K562 (cell line): ENCODE results near the gene APCDD1L. TPM values are rescaled to one million over a fixed set of nuclear protein-coding genes. Genes with fewer than 3 reads are reported as not detected.

ENCODE experiments used
- BCOR ChIP-seq: fragments of 450-650 bp; IDR thresholded peaks from 2 replicates; pipeline ENCODE4 v1.6.1; 2016
- CBX3 ChIP-seq, 2 experiments: IDR thresholded peaks; 1 replicate in 1 of 2; 2 replicates in 1 of 2; pipeline ENCODE4 v1.6.1; 2012; ENCODE audit warnings: inconsistent platforms in 2 of 2, low read length in 2 of 2, borderline replicate concordance in 1 of 2, control low read depth in 1 of 2
- DNMT1 ChIP-seq: fragments of 450-650 bp; IDR thresholded peaks from 2 replicates; pipeline ENCODE4 v1.6.1; 2016; ENCODE audit warnings: antibody characterized with exemption, mild to moderate bottlenecking
- DPF2 ChIP-seq: fragments of 450-650 bp; IDR thresholded peaks from 2 replicates; pipeline ENCODE4 v1.6.1; 2016
- FOSL1 ChIP-seq: fragments of 200-800 bp; sonication (Bioruptor generic); conservative IDR thresholded peaks from 2 replicates; pipeline ENCODE4 v1.6.1; 2016; ENCODE audit warnings: missing genetic modification characterization, missing compliant biosample characterization
- KDM1A ChIP-seq, 2 experiments: fragments of 450-650 bp; IDR thresholded peaks; 2 replicates each; pipeline ENCODE4 v1.6.1; 2016; ENCODE audit warnings: mild to moderate bottlenecking in 2 of 2
- PHF20 ChIP-seq: fragments of 450-650 bp; IDR thresholded peaks from 2 replicates; pipeline ENCODE4 v1.6.1; 2018; ENCODE audit not compliant: partially characterized antibody
- RNF2 ChIP-seq: sonication (generic); IDR thresholded peaks from 2 replicates; pipeline ENCODE4 v1.6.1; 2016
- SMARCA5 ChIP-seq: fragments of 450-650 bp; IDR thresholded peaks from 2 replicates; pipeline ENCODE4 v1.6.1; 2016
- SNRNP70 ChIP-seq: fragments of 200-400 bp; formaldehyde crosslinking; optimal IDR thresholded peaks from 2 replicates; pipeline ENCODE3; 2017; ENCODE audit warnings: low read depth, low read length
- TAF9B ChIP-seq: fragments of 450-650 bp; IDR thresholded peaks from 2 replicates; pipeline ENCODE4 v1.6.1; 2018; ENCODE audit warnings: mild to moderate bottlenecking; ENCODE audit not compliant: partially characterized antibody
- TBL1XR1 ChIP-seq, 2 experiments: IDR thresholded peaks; 2 replicates each; pipeline ENCODE4 v1.6.1; 2012; ENCODE audit warnings: improper control_type of control experiment in 2 of 2, low read length in 2 of 2, mild to moderate bottlenecking in 1 of 2
- TGIF2 ChIP-seq: sonication (generic); formaldehyde crosslinking; IDR thresholded peaks from 2 replicates; pipeline ENCODE4 v1.8.1; 2022; ENCODE audit warnings: mild to moderate bottlenecking, missing genetic modification reagents, moderate library complexity
- ZNF133 ChIP-seq: fragments of 250-450 bp; sonication (Bioruptor Pico); IDR thresholded peaks from 2 replicates; pipeline ENCODE4 v1.4.0; 2020; ENCODE audit warnings: mild to moderate bottlenecking
- ZNF143 ChIP-seq: sonication (generic); formaldehyde crosslinking; IDR thresholded peaks from 2 replicates; pipeline ENCODE4 v1.9.0; 2022; ENCODE audit warnings: mild to moderate bottlenecking, missing genetic modification reagents
- ZNF24 ChIP-seq: fragments of 450-650 bp; IDR thresholded peaks from 2 replicates; pipeline ENCODE4 v1.6.1; 2016
- polyA plus RNA-seq, 8 experiments: library from polyadenylated mRNA; depleted of rRNA in 4 of 8; stranded (reverse) in 5 of 8; unstranded in 3 of 8; fragments of >200 nt; fragmentation: Nextera tagmentation in 2 of 8; fragmentation: Illumina TruSeq in 1 of 8; extraction: Ambion mirVana in 2 of 8; extraction: Trizol in 1 of 8; gene quantifications; 2 replicates each; pipeline versions ENCODE4 v1.2.1 to v1.2.3, GENCODE V29; 2011 to 2014; ENCODE audit warnings: inconsistent platforms in 1 of 8, missing spikeins in 1 of 8
- total RNA-seq, 7 experiments: library from RNA; depleted of rRNA in 6 of 7; stranded (reverse); fragments of >200 nt in 6 of 7; fragmentation: Illumina TruSeq in 2 of 7; extraction: Trizol in 2 of 7; gene quantifications; 2 replicates each; pipeline versions ENCODE4 v1.2.1 to v1.2.3, GENCODE V29; 2011 to 2021; ENCODE audit warnings: low replicate concordance in 1 of 7
- TF ChIP-seq, protein P1 (sequence below): sonication (generic); formaldehyde crosslinking; IDR thresholded peaks from 2 replicates; pipeline ENCODE4 v1.5.0; 2020; ENCODE audit warnings: missing genetic modification reagents
- TF ChIP-seq, protein P2 (sequence below): fragments of 250-450 bp; sonication (Bioruptor Pico); IDR thresholded peaks from 2 replicates; pipeline ENCODE4 v1.4.0; 2020
- TF ChIP-seq, protein P3 (sequence below): fragments of 450-650 bp; formaldehyde crosslinking; IDR thresholded peaks from 2 replicates; pipeline ENCODE4 v1.4.0; 2020; ENCODE audit warnings: mild to moderate bottlenecking
- TF ChIP-seq, protein P4 (sequence below), 2 experiments: fragments of 450-650 bp; IDR thresholded peaks; 2 replicates each; pipeline ENCODE4 v1.6.1; 2016
- TF ChIP-seq, protein P5 (sequence below): sonication (generic); formaldehyde crosslinking; IDR thresholded peaks from 2 replicates; pipeline ENCODE4 v1.8.1; 2023; ENCODE audit warnings: mild to moderate bottlenecking, missing genetic modification reagents
- TF ChIP-seq, protein P6 (sequence below): fragments of 150-350 bp; conservative IDR thresholded peaks from 2 replicates; pipeline ENCODE4 v1.6.1; 2014; ENCODE audit warnings: low read length

APCDD1L gene
- total and polyA plus RNA-seq, 9 of the 15 experiments (the other 6 are each of a cell fraction or from before 2014, with no cell fraction given): not detected

DNA sequence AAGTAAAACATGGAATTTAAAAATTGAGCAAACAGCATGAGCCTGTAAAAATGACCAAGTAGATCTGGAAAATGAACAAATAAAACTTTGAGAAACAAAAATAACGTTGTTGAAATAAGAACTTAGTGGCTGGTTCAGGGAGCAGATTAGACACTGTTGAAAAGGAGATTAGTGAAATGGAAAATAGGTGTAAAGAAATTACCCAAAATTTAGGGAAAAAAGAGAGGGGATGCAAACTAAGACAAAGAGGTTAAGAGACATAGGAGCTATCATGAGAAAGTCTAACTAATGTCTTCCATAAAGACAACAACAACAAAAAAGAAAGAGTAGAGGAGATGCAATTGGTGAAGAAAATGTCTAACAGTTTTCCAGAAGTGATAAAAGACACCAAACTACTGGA is 29.0 kb downstream of the APCDD1L start (continued):
- TF ChIP-seq, protein P1, sequence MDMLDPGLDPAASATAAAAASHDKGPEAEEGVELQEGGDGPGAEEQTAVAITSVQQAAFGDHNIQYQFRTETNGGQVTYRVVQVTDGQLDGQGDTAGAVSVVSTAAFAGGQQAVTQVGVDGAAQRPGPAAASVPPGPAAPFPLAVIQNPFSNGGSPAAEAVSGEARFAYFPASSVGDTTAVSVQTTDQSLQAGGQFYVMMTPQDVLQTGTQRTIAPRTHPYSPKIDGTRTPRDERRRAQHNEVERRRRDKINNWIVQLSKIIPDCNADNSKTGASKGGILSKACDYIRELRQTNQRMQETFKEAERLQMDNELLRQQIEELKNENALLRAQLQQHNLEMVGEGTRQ (CRISPR knock-in tag): no peak
- TF ChIP-seq CBX3 (IDR thresholded peaks at IDR 0.05; ENCODE audit: borderline replicate concordance in 1 of 2, low read length in 2 of 2) (peak in 1 of 2 experiments; percentile 77; a peak in 2 of 3 replicates), TGIF2 (CRISPR knock-in tag) (no peak), DNMT1 (no peak), DPF2 (no peak), BCOR (0 out of 2 replicates have a peak, but pooled peaks have one; percentile 15), SNRNP70 (no peak), TBL1XR1 (IDR thresholded peaks at IDR 0.05; ENCODE audit: low read length in 2 of 2) (no peak), PHF20 (no peak), ZNF143 (CRISPR knock-in tag) (no peak), FOSL1 (tag) (no peak), ZNF24 (no peak), RNF2 (no peak), TAF9B (peak; percentile 18), SMARCA5 (0 out of 2 replicates have a peak, but pooled peaks have one; percentile 36), ZNF133 (CRISPR knock-in tag) (no peak), KDM1A (IDR thresholded peaks at IDR 0.05) (peak in 1 of 2 experiments; percentile 23; a peak in 1 of 4 replicates)
- TF ChIP-seq, protein P2, sequence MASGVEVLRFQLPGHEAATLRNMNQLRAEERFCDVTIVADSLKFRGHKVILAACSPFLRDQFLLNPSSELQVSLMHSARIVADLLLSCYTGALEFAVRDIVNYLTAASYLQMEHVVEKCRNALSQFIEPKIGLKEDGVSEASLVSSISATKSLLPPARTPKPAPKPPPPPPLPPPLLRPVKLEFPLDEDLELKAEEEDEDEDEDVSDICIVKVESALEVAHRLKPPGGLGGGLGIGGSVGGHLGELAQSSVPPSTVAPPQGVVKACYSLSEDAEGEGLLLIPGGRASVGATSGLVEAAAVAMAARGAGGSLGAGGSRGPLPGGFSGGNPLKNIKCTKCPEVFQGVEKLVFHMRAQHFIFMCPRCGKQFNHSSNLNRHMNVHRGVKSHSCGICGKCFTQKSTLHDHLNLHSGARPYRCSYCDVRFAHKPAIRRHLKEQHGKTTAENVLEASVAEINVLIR (CRISPR knock-in tag): no peak
- TF ChIP-seq, protein P3, sequence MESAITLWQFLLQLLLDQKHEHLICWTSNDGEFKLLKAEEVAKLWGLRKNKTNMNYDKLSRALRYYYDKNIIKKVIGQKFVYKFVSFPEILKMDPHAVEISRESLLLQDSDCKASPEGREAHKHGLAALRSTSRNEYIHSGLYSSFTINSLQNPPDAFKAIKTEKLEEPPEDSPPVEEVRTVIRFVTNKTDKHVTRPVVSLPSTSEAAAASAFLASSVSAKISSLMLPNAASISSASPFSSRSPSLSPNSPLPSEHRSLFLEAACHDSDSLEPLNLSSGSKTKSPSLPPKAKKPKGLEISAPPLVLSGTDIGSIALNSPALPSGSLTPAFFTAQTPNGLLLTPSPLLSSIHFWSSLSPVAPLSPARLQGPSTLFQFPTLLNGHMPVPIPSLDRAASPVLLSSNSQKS (CRISPR knock-in tag): no peak
- TF ChIP-seq, protein P4, sequence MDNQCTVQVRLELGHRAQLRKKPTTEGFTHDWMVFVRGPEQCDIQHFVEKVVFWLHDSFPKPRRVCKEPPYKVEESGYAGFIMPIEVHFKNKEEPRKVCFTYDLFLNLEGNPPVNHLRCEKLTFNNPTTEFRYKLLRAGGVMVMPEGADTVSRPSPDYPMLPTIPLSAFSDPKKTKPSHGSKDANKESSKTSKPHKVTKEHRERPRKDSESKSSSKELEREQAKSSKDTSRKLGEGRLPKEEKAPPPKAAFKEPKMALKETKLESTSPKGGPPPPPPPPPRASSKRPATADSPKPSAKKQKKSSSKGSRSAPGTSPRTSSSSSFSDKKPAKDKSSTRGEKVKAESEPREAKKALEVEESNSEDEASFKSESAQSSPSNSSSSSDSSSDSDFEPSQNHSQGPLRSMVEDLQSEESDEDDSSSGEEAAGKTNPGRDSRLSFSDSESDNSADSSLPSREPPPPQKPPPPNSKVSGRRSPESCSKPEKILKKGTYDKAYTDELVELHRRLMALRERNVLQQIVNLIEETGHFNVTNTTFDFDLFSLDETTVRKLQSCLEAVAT (IDR thresholded peaks at IDR 0.05): no peak
- TF ChIP-seq, protein P5, sequence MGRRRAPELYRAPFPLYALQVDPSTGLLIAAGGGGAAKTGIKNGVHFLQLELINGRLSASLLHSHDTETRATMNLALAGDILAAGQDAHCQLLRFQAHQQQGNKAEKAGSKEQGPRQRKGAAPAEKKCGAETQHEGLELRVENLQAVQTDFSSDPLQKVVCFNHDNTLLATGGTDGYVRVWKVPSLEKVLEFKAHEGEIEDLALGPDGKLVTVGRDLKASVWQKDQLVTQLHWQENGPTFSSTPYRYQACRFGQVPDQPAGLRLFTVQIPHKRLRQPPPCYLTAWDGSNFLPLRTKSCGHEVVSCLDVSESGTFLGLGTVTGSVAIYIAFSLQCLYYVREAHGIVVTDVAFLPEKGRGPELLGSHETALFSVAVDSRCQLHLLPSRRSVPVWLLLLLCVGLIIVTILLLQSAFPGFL: no peak
- TF ChIP-seq, protein P6, sequence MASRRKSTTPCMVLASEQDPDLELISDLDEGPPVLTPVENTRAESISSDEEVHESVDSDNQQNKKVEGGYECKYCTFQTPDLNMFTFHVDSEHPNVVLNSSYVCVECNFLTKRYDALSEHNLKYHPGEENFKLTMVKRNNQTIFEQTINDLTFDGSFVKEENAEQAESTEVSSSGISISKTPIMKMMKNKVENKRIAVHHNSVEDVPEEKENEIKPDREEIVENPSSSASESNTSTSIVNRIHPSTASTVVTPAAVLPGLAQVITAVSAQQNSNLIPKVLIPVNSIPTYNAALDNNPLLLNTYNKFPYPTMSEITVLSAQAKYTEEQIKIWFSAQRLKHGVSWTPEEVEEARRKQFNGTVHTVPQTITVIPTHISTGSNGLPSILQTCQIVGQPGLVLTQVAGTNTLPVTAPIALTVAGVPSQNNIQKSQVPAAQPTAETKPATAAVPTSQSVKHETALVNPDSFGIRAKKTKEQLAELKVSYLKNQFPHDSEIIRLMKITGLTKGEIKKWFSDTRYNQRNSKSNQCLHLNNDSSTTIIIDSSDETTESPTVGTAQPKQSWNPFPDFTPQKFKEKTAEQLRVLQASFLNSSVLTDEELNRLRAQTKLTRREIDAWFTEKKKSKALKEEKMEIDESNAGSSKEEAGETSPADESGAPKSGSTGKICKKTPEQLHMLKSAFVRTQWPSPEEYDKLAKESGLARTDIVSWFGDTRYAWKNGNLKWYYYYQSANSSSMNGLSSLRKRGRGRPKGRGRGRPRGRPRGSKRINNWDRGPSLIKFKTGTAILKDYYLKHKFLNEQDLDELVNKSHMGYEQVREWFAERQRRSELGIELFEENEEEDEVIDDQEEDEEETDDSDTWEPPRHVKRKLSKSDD: no peak
